Astrocyte (in vitro differentiated cells and primary cell): Measurements from ENCODE around the gene SOX13. TPM values are rescaled to one million over a fixed set of nuclear protein-coding genes. Genes with fewer than 3 reads are reported as not detected.

Experiments
- DNase-seq: peaks from one replicate; pipeline ENCODE4 v3.0.0-alpha.2; 2010; ENCODE audit warnings: low read depth
- FAIRE-seq: peaks from 2 replicates; lab custom pipeline; 2011; peaks lifted over from hg19 to GRCh38; lab: Jason Lieb, UNC
- H2AFZ ChIP-seq: 2 replicates; pipeline ENCODE4 v1.6.0; 2012; ENCODE audit warnings: low read depth, low read length, inconsistent platforms
- H3K27ac ChIP-seq: 2 replicates; pipeline ENCODE4 v1.5.1; 2011; ENCODE audit warnings: low read depth, low read length, inconsistent platforms
- H3K27me3 ChIP-seq: 2 replicates; pipeline ENCODE4 v1.6.0; 2011; ENCODE audit warnings: low read length, inconsistent platforms; ENCODE audit not compliant: insufficient read depth
- H3K36me3 ChIP-seq: 2 replicates; pipeline ENCODE4 v1.5.1; 2011; ENCODE audit warnings: low read length, inconsistent platforms; ENCODE audit not compliant: insufficient read depth
- H3K4me1 ChIP-seq: 2 replicates; pipeline ENCODE4 v1.5.1; 2011; ENCODE audit warnings: low read length, inconsistent platforms; ENCODE audit not compliant: insufficient read depth
- H3K4me2 ChIP-seq: 2 replicates; pipeline ENCODE4 v1.6.0; 2012; ENCODE audit warnings: low read length, inconsistent platforms
- H3K4me3 ChIP-seq: 2 replicates; pipeline ENCODE4 v1.5.1; 2011; ENCODE audit warnings: low read depth, mild to moderate bottlenecking, low read length, inconsistent platforms; ENCODE audit not compliant: insufficient read depth
- H3K79me2 ChIP-seq: 2 replicates; pipeline ENCODE4 v1.6.0; 2012; ENCODE audit warnings: mild to moderate bottlenecking, low read length, inconsistent platforms; ENCODE audit not compliant: insufficient read depth
- H3K9ac ChIP-seq: 2 replicates; pipeline ENCODE4 v1.6.0; 2012; ENCODE audit warnings: mild to moderate bottlenecking, low read length, inconsistent platforms
- H3K9me3 ChIP-seq: 2 replicates; pipeline ENCODE4 v1.5.1; 2012; ENCODE audit warnings: low read depth, mild to moderate bottlenecking, low read length, inconsistent platforms; ENCODE audit not compliant: insufficient read depth
- H4K20me1 ChIP-seq: 2 replicates; pipeline ENCODE4 v1.6.0; 2012; ENCODE audit warnings: low read length, inconsistent platforms; ENCODE audit not compliant: insufficient read depth
- H3K27ac Mint-ChIP-seq: one replicate; pipeline ENCODE4 v1.8.0; 2021; ENCODE audit warnings: mild to moderate bottlenecking, mixed read lengths; ENCODE audit not compliant: unreplicated experiment
- H3K27me3 Mint-ChIP-seq: one replicate; pipeline ENCODE4 v1.8.0; 2021; ENCODE audit warnings: low read depth, mixed read lengths; ENCODE audit not compliant: unreplicated experiment
- H3K36me3 Mint-ChIP-seq: one replicate; pipeline ENCODE4 v1.8.0; 2021; ENCODE audit warnings: low read depth, mixed read lengths; ENCODE audit not compliant: unreplicated experiment
- H3K4me1 Mint-ChIP-seq: one replicate; pipeline ENCODE4 v1.8.0; 2021; ENCODE audit warnings: low read depth, mixed read lengths; ENCODE audit not compliant: unreplicated experiment
- H3K4me3 Mint-ChIP-seq: one replicate; pipeline ENCODE4 v1.8.0; 2021; ENCODE audit warnings: mild to moderate bottlenecking, moderate library complexity, mixed read lengths; ENCODE audit not compliant: unreplicated experiment
- H3K9me3 Mint-ChIP-seq: one replicate; pipeline ENCODE4 v1.8.0; 2021; ENCODE audit warnings: mild to moderate bottlenecking, mixed read lengths; ENCODE audit not compliant: unreplicated experiment
- EZH2 ChIP-seq: IDR thresholded peaks from 2 replicates; pipeline ENCODE4 v1.6.1; 2012; ENCODE audit warnings: mild to moderate bottlenecking, low read length, inconsistent platforms; ENCODE audit not compliant: insufficient read depth
- total RNA-seq: library from RNA; stranded (reverse); gene quantifications from 2 replicates; pipeline ENCODE4 v1.2.1, GENCODE V29; 2021
- TF ChIP-seq, protein P1 (sequence below): IDR thresholded peaks from 2 replicates; pipeline ENCODE4 v1.5.1; 2011; ENCODE audit warnings: low read depth, mild to moderate bottlenecking, inconsistent platforms, low read length, moderate library complexity; ENCODE audit not compliant: insufficient read depth

The SOX13 gene
- total RNA-seq, 1 donor from 2014 or later = 12.4 TPM

DNA sequence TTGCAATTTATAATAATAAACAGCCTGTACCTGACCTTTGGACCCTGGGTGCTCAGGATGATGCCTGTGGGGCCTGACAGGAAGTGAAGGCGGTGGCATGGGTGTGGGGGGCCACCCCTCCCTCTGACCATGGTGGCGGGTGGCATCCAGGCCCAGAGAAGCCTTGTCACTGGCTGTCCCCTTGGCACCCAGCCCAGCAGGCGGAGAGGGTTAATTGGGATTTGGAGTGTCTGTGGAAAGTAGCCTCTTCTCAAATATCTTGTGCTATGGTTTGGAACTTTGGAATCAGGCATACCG is 20.5 kb downstream of the SOX13 start:
- H3K4me1 Mint-ChIP-seq = peaks cover 6% of the 10 kb centered on the region

DNA sequence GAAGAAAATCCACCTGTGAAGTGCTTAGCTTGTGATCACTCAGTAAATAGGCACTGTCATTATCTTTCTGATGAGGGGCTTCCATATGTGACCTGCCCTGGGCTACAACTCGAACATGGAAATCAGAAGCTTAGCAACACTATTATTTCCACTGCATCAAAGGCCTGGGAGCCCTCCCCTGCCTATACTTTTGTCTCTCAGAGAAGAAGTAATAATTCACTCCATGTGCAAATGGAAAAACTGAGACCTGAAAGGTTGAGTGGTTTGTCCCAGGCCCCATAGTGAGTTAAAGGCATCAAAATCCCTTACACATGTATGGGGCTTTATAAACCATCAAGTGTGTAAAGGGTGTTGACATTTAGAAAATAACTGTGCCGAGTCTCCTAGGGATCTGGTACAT is 20.9 kb downstream of the SOX13 start:
- TF ChIP-seq, protein P1, sequence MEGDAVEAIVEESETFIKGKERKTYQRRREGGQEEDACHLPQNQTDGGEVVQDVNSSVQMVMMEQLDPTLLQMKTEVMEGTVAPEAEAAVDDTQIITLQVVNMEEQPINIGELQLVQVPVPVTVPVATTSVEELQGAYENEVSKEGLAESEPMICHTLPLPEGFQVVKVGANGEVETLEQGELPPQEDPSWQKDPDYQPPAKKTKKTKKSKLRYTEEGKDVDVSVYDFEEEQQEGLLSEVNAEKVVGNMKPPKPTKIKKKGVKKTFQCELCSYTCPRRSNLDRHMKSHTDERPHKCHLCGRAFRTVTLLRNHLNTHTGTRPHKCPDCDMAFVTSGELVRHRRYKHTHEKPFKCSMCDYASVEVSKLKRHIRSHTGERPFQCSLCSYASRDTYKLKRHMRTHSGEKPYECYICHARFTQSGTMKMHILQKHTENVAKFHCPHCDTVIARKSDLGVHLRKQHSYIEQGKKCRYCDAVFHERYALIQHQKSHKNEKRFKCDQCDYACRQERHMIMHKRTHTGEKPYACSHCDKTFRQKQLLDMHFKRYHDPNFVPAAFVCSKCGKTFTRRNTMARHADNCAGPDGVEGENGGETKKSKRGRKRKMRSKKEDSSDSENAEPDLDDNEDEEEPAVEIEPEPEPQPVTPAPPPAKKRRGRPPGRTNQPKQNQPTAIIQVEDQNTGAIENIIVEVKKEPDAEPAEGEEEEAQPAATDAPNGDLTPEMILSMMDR = no peak
- no peak for TF ChIP-seq EZH2
- Mint-ChIP-seq H3K4me3 (no peak overlapping the region), H3K4me1 (peaks cover 6% of the 10 kb centered on the region), H3K9me3 (no peaks in the 10 kb centered on the region), H3K27me3 (no peaks in the 10 kb centered on the region), H3K36me3 (peaks cover 4% of the 10 kb centered on the region), H3K27ac (no peak overlapping the region)
- no peak overlapping the region for H3K27ac ChIP-seq
- DNase-seq = no peak
- H2AFZ ChIP-seq = no peak overlapping the region
- H3K79me2 ChIP-seq = no peaks in the 10 kb centered on the region
- H3K36me3 ChIP-seq = no peaks in the 10 kb centered on the region
- H3K4me1 ChIP-seq = no peaks in the 10 kb centered on the region
- H3K9ac ChIP-seq = no peak overlapping the region
- H3K4me2 ChIP-seq = no peak overlapping the region
- no peak overlapping the region for H3K4me3 ChIP-seq
- no peak for FAIRE-seq
- no peaks in the 10 kb centered on the region for H3K9me3 ChIP-seq
- no peaks in the 10 kb centered on the region for H3K27me3 ChIP-seq
- peaks cover 7% of the 10 kb centered on the region for H4K20me1 ChIP-seq

More for the DNA sequence above, 20.5 kb downstream of the SOX13 start:
- Histone ChIP-seq H4K20me1 (peaks cover 7% of the 10 kb centered on the region), H3K4me3 (no peak overlapping the region), H3K27me3 (no peaks in the 10 kb centered on the region), H3K79me2 (no peaks in the 10 kb centered on the region), H3K4me2 (no peak overlapping the region), H3K9me3 (no peaks in the 10 kb centered on the region), H2AFZ (no peak overlapping the region), H3K4me1 (no peaks in the 10 kb centered on the region), H3K36me3 (no peaks in the 10 kb centered on the region), H3K9ac (no peak overlapping the region), H3K27ac (no peak overlapping the region)
- H3K27ac Mint-ChIP-seq = no peak overlapping the region
- TF ChIP-seq, protein P1 = no peak
- TF ChIP-seq EZH2 = no peak
- H3K36me3 Mint-ChIP-seq = peaks cover 4% of the 10 kb centered on the region
- FAIRE-seq (no peak), DNase-seq (no peak)
- no peak overlapping the region for H3K4me3 Mint-ChIP-seq
- no peaks in the 10 kb centered on the region for H3K9me3 Mint-ChIP-seq
- no peaks in the 10 kb centered on the region for H3K27me3 Mint-ChIP-seq

DNA sequence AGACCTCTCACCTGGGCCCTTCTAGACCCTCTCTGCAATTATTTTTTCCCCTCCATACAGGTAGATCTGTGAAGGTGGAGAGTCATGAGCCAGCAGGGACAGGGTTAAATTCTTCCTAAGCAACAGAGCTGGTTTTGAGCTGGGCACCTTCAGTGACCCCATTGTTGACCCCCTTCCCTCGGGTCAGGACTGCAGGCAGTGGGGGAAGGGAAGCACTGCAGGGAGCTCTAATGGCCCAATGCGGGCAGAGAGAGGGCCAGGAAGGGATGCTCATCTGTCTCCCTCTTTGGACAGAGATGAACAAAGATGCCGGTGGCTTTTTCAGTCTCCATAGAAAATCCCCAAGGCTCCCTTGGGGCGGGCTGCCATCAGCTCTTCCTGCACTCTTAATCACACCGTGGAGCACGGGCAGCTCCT is 21.4 kb downstream of the SOX13 start:
- H3K4me3 Mint-ChIP-seq = no peak overlapping the region
- no peak for FAIRE-seq
- H3K27ac Mint-ChIP-seq = no peak overlapping the region
- Histone ChIP-seq H3K4me3 (no peak overlapping the region), H3K27ac (no peak overlapping the region), H3K36me3 (no peaks in the 10 kb centered on the region), H3K9ac (no peak overlapping the region), H4K20me1 (peaks cover 7% of the 10 kb centered on the region), H3K4me2 (no peak overlapping the region), H2AFZ (no peak overlapping the region), H3K79me2 (no peaks in the 10 kb centered on the region), H3K27me3 (no peaks in the 10 kb centered on the region), H3K4me1 (no peaks in the 10 kb centered on the region), H3K9me3 (no peaks in the 10 kb centered on the region)
- peaks cover 4% of the 10 kb centered on the region for H3K36me3 Mint-ChIP-seq
- H3K27me3 Mint-ChIP-seq = no peaks in the 10 kb centered on the region
- DNase-seq = no peak
- H3K4me1 Mint-ChIP-seq = peaks cover 6% of the 10 kb centered on the region
- no peak for TF ChIP-seq EZH2
- TF ChIP-seq, protein P1 = no peak
- no peaks in the 10 kb centered on the region for H3K9me3 Mint-ChIP-seq
